ENCODE results near the gene SYNC. TPM values are rescaled to one million over a fixed set of nuclear protein-coding genes. Genes with fewer than 3 reads are reported as not detected.

The SYNC gene
- total and polyA plus RNA-seq, 2 experiments from 2014 or later: 6.8 to 9.0 TPM

DNA sequence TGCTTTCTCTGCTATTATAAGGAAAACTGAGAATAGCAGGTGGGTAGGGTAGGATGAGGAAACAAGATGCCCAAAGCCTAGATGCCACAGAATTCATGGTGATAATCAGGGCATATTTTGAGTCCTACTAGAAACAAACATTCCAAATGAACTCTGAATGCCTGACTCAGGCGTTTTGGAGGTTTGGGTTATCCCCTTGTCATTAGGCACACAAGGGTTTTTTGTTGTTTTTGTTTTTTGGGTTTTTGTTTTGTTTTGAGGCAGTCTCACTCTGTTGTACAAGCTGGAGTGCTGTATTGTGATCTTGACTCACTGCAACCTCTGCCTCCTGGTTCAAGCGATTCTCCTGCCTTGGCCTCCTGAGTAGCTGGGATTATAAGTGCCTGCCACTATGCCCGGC is 19.2 kb downstream of the SYNC start:
- WGBS (ENCODE audit: low lambda C conversion rate, missing lambda C conversion rate): 91% methylated on average over 3 of the region's 3 CpGs
- no peak for DNase-seq (ENCODE audit: low spot score)
- Histone ChIP-seq H3K79me2 (no peaks in the 10 kb centered on the region), H3K4me2 (no peak overlapping the region), H3K9me3 (ENCODE audit: low read depth) (no peaks in the 10 kb centered on the region), H4K20me1 (ENCODE audit: insufficient read depth, poor library complexity, severe bottlenecking) (no peaks in the 10 kb centered on the region), H3K27me3 (no peaks in the 10 kb centered on the region), H3K4me1 (ENCODE audit: insufficient read depth) (peaks cover 13% of the 10 kb centered on the region), H3K4me3 (no peak overlapping the region), H3K36me3 (replicated peaks; ENCODE audit: insufficient read depth, low read depth) (no peaks in the 10 kb centered on the region), H3K27ac (peak overlapping the region; percentile 68), H3K9me2 (replicated peaks; ENCODE audit: insufficient read depth) (no peaks in the 10 kb centered on the region), H2AFZ (no peak overlapping the region)
- TF ChIP-seq EZH2 (IDR thresholded peaks at IDR 0.05; ENCODE audit: borderline replicate concordance) (no peak), EZH2phosphoT487 (IDR thresholded peaks at IDR 0.05; ENCODE audit: low read depth, severe bottlenecking, unreplicated experiment) (no peak)
- TF ChIP-seq, protein P1, sequence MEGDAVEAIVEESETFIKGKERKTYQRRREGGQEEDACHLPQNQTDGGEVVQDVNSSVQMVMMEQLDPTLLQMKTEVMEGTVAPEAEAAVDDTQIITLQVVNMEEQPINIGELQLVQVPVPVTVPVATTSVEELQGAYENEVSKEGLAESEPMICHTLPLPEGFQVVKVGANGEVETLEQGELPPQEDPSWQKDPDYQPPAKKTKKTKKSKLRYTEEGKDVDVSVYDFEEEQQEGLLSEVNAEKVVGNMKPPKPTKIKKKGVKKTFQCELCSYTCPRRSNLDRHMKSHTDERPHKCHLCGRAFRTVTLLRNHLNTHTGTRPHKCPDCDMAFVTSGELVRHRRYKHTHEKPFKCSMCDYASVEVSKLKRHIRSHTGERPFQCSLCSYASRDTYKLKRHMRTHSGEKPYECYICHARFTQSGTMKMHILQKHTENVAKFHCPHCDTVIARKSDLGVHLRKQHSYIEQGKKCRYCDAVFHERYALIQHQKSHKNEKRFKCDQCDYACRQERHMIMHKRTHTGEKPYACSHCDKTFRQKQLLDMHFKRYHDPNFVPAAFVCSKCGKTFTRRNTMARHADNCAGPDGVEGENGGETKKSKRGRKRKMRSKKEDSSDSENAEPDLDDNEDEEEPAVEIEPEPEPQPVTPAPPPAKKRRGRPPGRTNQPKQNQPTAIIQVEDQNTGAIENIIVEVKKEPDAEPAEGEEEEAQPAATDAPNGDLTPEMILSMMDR (IDR thresholded peaks at IDR 0.05; ENCODE audit: poor library complexity): no peak

DNA sequence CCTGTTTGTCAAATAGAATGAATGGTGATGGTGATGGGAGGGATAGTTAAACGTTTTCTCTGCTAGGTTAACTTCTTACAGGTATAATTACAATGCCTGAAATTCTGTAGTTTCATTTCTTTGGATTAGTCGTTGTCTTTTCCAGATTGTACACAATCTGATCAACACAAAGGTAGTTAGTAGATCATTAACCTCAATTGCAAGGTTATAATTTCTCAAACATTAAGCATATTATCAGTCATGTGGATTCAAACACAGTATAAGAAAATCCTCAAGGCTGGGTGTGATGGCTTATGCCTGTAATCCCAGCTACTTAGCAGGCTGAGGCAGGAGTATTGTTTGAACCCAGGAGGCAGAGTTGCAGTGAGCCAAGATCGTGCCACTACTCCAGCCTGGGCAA is 20.6 kb downstream of the SYNC start:
- Histone ChIP-seq H3K9me3 (ENCODE audit: low read depth) (no peaks in the 10 kb centered on the region), H3K4me1 (ENCODE audit: insufficient read depth) (peaks cover 13% of the 10 kb centered on the region), H4K20me1 (ENCODE audit: insufficient read depth, poor library complexity, severe bottlenecking) (no peaks in the 10 kb centered on the region), H2AFZ (no peak overlapping the region), H3K79me2 (no peaks in the 10 kb centered on the region), H3K27me3 (no peaks in the 10 kb centered on the region), H3K36me3 (replicated peaks; ENCODE audit: insufficient read depth, low read depth) (no peaks in the 10 kb centered on the region), H3K27ac (peak overlapping the region; percentile 35), H3K4me3 (no peak overlapping the region), H3K9me2 (replicated peaks; ENCODE audit: insufficient read depth) (no peaks in the 10 kb centered on the region), H3K4me2 (no peak overlapping the region)
- TF ChIP-seq EZH2phosphoT487 (IDR thresholded peaks at IDR 0.05; ENCODE audit: low read depth, severe bottlenecking, unreplicated experiment) (no peak), EZH2 (IDR thresholded peaks at IDR 0.05; ENCODE audit: borderline replicate concordance) (no peak)
- TF ChIP-seq, protein P1 (IDR thresholded peaks at IDR 0.05; ENCODE audit: poor library complexity): no peak
- WGBS (ENCODE audit: low lambda C conversion rate, missing lambda C conversion rate): 69% methylated on average over 3 of the region's 3 CpGs
- DNase-seq (ENCODE audit: low spot score): no peak

DNA sequence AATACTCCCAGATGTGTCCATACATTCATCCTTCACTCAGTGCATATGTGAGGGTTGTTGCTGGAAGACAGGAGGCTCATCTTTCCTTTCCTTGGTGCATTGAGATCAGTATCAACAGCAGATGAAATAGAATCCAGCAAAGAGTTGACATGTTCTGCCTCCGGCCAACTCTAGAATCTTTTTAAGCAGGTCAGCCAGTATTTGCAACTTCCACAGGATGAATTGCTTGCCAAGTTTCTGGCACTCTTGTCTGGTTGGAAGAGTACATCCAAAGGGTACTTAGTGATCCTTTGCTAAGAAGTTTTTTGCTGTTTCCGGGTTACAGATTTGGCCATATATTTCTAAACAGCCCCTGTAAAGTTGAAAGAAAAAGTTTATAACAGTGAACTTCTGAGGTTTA is 21.1 kb downstream of the SYNC start:
- no peaks in the 10 kb centered on the region for H3K36me3 ChIP-seq (replicated peaks; ENCODE audit: insufficient read depth, low read depth)

More for the DNA sequence above, 21.1 kb downstream of the SYNC start:
- Histone ChIP-seq H3K4me3 (no peak overlapping the region), H3K9me3 (ENCODE audit: low read depth) (no peaks in the 10 kb centered on the region), H2AFZ (no peak overlapping the region), H3K4me2 (no peak overlapping the region), H4K20me1 (ENCODE audit: insufficient read depth, poor library complexity, severe bottlenecking) (no peaks in the 10 kb centered on the region), H3K9me2 (replicated peaks; ENCODE audit: insufficient read depth) (no peaks in the 10 kb centered on the region), H3K79me2 (no peaks in the 10 kb centered on the region), H3K27me3 (no peaks in the 10 kb centered on the region), H3K27ac (peak overlapping the region; percentile 35), H3K4me1 (ENCODE audit: insufficient read depth) (peaks cover 13% of the 10 kb centered on the region)
- WGBS (ENCODE audit: low lambda C conversion rate, missing lambda C conversion rate): 74% methylated on average over 2 of the region's 2 CpGs
- TF ChIP-seq EZH2phosphoT487 (IDR thresholded peaks at IDR 0.05; ENCODE audit: low read depth, severe bottlenecking, unreplicated experiment) (no peak), EZH2 (IDR thresholded peaks at IDR 0.05; ENCODE audit: borderline replicate concordance) (no peak)
- TF ChIP-seq, protein P1 (IDR thresholded peaks at IDR 0.05; ENCODE audit: poor library complexity): no peak
- no peak for DNase-seq (ENCODE audit: low spot score)
